ENCODE results near the gene DNAH3.
"Not testable (repeated sequence)": the region's sequence is repeated elsewhere in the genome, so short reads cannot be mapped to it uniquely, and the experiment has no call there.

Gene DNAH3, protein sequence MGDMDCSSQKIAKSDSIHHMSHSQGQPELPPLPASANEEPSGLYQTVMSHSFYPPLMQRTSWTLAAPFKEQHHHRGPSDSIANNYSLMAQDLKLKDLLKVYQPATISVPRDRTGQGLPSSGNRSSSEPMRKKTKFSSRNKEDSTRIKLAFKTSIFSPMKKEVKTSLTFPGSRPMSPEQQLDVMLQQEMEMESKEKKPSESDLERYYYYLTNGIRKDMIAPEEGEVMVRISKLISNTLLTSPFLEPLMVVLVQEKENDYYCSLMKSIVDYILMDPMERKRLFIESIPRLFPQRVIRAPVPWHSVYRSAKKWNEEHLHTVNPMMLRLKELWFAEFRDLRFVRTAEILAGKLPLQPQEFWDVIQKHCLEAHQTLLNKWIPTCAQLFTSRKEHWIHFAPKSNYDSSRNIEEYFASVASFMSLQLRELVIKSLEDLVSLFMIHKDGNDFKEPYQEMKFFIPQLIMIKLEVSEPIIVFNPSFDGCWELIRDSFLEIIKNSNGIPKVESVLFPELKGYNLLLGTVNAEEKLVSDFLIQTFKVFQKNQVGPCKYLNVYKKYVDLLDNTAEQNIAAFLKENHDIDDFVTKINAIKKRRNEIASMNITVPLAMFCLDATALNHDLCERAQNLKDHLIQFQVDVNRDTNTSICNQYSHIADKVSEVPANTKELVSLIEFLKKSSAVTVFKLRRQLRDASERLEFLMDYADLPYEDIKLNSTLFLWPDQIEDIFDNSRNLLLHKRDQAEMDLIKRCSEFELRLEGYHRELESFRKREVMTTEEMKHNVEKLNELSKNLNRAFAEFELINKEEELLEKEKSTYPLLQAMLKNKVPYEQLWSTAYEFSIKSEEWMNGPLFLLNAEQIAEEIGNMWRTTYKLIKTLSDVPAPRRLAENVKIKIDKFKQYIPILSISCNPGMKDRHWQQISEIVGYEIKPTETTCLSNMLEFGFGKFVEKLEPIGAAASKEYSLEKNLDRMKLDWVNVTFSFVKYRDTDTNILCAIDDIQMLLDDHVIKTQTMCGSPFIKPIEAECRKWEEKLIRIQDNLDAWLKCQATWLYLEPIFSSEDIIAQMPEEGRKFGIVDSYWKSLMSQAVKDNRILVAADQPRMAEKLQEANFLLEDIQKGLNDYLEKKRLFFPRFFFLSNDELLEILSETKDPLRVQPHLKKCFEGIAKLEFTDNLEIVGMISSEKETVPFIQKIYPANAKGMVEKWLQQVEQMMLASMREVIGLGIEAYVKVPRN (N-terminal part only)

DNA sequence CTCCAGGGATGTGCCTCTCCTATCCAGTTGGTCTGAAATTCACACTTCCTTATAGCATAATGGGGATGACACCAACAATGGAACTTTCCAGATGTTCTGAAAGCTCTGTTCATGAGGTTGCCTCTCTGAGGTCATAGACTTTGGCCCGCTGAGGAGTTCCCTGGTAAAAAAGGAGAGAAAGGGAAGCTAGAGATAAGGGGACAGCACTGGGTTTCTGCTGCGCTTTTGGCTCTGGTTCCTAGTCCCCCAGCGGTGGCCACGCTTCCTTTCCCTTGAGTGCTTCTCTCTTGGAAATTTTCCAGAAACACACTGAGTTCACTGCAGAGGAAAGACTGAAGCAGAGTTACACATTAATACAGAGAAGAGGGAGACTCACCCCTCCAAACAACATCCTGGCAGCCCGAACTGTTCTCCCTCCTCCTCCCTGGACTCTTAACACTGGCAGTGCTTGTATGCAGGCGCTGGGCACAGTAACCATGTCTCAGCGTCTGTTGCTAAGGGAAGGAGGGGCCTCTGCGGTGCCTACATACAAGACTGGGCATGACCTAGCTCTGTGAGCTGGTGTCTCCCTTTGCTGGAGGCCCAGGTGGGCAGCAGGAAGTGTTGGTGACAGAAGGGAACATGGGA is at the start of gene DNAH3:
Gene DNAH3 (minus strand): TSS at position 472 of the 627 bp plus-strand sequence. CDS start 527 bp downstream, outside the sequence.
- peak; percentile 86 for DNase-seq

DNA sequence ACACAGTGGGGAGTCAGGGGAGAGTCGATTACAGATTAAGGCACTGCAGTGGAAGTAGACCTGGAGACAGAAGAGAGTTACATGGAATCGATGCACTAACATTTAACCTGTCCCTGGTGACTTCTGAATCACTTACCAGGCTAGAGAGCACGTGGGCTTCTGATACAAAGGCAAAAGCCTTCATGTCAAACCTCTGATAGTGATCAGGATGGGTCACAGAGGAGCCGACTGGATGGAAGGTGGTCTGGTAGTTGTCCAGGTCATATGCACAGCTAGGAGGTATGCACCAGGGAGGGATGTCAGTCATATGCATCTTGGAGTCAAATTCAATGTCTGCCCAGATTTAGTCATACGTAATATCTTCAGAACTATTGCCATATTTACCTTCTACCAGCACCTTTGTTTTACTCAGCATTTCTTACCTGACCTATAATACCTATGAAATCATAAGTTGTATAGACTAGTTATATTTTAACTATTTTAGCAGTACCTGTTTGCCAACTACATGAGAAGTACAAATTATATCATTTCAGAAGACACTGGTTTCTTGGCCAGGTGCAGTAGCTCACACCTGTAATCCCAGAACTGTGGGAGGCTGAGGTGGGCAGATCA is 49.1 kb upstream of the DNAH3 start:
- no peak for DNase-seq

DNA sequence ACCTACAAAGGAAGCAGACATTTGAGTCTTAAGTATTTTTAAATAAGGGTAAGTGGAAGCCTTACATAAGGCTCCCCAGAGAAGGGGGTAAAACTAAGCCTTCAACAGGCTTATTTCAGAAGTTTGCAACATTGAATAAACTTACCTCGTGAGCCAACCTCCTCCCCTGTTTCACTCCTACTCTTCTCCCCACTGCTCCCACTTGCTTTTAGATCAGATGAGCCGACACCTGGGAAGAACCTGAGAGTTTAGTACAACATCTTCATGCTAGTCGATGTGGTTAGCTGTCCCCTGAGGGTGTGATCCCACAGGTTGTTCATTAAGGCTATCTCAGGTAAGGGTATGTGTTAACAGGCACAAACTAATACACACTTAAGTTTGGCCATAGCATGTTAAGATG is 47.0 kb upstream of the DNAH3 start:
- no peak for DNase-seq

DNA sequence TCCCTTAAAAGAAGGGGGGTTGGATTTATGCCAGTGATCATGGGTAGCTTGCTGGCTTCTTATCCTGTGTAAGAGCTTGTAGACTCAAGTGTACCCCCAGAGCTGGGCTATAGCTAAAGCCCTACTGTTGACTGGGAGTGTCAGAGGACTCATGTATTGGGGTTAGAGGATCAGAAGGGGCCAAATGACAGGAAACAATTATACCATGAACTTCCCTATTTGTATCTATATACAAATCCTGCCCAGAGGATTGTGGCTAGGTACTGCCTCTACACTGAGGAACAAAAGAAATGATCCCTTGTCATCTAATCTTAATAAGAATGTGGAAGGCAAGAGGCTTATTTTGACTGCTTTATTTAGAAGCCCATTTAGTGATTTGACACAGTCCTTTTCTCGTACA is 46.5 kb upstream of the DNAH3 start:
- no peak for DNase-seq

DNA sequence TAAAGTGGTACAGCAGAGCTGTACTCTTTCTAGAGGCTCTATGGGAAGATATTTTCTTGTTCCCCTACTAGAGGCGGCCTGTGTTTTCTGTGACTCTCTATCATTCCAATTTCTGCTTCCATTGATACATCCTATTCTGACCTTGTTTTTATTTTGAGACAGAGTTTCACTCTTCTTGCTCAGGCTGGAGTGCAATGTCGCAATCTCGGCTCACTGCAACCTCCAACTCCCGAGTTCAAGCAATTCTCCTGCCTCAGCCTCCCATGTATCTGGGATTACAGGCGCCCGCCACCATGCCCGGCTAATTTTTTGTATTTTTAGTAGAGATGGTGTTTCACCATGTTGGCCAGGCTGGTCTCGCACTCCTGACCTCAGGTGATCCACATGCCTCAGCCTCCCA is 44.7 kb upstream of the DNAH3 start:
- DNase-seq = not testable (repeated sequence)

DNA sequence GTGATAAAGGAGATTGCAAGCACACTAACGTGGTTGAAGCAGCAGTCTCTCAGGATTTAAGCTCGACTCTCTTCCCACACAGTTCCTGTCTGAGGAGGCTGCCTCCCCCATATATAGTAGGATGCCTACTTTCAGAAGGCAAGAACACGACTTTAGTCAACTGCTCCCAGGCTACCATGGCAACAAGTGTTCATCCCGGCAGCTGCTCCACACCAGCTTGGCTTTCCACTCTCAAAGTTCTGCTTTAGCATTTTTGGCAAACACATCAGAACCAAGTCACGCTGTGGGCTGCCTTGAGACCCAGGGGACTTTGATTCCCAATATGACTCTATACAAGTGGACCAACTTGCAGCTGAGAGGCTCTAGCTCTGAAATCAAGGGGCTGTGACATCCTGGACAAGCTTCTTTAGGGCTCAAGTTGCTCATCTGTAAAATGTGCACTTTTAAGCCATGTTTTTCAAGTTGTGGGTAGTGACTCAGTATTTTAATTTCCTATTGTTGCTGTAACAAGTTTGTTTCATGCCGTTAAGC is 44.2 kb upstream of the DNAH3 start:
- DNase-seq = no peak

DNA sequence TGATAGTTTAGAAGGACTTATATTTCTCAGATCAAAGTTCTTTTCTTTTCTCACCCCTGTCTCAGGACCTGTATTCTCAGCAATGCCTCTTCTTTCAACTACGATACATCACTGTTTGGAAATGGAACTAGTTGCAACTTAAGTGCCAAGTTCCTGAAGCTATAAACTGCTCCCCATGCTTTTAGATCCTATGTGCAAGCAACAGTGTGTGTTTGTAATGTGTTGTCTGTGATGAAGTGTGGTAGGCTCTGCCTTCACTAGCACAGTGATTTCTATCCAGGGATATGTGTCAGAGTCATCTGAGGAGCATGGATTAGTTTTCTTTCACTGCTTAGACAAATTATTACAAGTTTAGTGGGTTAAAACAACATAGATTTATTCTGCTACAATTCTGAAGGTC is 42.3 kb upstream of the DNAH3 start:
- no peak for DNase-seq

DNA sequence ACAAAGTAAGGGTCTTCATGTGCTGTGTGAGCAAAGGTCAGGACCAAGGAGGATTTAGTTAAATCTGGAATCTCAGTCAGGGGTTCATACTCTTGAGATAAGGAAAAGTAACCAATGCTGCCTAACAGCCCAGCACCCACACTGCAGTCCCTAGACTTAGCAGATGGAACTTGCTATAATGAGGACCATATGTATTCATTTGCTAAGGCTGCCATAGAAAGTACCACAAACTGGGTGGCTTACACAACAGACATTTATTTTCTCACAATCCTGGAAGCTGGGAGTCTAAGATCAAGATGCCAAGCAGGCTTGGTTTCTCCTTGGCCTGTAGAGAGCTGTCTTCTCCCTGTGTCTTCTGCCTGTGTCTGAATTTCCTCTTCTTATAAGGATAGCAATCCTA is 40.0 kb upstream of the DNAH3 start:
- no peak for DNase-seq

DNA sequence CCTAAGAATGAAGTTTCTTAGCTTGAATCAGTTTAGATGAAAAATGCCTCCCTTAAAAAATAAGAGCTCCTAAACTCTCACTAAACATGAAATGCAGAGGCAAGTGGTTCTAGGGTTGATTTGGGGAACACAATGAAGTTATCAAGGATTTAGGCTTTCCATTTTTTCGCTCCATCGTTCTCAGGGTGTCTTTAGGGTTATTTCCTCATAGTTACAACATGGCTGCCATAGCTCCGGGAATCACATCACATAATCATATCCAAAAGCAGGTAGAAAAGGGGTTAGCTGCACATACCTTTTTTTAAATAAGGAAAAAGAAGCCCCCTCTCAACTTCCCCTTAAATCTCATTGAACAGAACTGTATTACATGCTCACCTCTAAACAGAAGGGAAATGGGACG is 39.4 kb upstream of the DNAH3 start:
- DNase-seq = no peak

DNA sequence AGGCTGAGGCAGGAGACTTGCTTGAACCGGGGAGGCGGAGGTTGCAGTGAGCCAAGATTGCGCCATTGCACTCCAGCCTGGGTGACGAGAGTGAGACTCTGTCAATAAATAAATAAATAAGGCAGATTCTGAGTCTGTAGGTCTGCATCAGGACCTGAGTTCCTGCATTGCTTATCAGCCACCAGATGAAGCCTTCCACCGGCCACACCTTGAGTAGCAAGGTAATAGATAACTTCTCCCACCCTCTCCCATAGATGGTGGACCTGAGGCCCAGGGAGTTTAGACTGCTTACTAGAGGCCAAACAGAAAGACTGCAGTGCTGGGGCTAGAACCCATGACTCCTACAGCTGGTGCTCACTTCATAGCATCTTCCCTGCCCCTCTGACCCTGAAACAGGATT is 38.7 kb upstream of the DNAH3 start:
- no peak for DNase-seq

DNA sequence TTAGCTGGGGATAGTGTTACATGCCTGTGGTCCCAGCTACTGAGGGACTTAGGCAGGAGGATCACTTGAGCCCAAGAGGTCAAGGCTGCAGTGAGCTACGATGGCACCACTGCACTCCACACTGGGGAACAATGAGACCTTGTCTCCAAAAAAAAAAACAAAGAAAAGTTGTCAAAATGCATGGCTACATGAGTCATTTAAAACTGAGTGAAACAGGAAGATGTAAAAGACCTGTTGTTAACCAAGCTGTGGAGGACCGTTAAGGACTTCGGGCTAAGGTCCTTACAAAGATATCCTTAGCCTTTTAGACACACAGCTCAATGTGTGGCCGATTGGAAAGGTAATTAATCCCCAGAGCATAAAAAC is 35.7 kb upstream of the DNAH3 start:
- DNase-seq = no peak

DNA sequence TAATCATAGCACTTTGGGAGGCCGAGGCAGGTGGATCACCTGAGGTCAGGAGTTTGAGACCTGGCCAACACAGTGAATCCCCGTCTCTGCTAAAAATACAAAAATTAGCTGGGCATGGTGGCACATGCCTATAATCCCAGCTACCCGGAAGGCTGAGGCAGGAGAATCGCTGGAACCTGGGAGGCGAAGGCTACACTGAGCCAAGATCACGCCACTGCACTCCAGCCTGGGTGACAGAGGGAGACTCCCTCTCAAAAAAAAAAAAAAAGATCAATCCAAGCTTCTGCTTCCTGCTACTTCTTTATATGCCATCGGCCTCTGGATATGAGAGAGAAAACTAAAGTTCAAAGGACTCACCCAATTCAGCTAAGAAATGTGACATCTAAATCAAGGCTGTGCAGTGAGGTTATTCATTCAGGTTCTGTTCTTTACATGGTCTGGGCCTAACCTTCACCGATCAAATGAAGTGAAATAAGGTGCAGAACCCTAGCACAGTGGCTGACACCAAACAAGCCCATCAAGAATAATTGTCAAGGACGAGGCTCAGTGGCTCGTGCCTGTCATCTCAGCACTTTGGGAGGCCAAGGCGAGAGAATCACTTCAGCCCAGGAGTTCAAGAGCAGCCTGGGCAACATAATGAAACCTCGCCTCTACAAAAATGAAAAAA is 35.1 kb upstream of the DNAH3 start:
- no peak for DNase-seq

DNA sequence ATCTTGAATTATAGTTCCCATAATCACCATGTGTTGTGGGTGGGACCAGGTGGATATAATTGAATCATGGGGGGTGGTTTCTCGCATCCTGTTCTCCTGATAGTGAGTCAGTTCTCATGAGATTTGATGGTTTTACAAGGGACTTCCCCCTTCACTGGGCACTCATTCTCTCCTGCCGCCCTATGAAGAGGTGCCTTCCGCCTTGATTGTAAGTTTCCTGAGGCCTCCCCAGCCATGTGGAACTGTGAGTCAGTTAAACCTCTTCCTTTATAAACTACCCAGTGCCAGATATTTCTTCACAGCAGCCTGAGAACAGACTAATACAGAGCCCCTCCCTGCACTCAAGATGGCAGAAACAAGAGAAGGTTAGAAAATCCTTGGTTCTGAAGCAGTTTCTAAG is 34.2 kb upstream of the DNAH3 start:
- no peak for DNase-seq

DNA sequence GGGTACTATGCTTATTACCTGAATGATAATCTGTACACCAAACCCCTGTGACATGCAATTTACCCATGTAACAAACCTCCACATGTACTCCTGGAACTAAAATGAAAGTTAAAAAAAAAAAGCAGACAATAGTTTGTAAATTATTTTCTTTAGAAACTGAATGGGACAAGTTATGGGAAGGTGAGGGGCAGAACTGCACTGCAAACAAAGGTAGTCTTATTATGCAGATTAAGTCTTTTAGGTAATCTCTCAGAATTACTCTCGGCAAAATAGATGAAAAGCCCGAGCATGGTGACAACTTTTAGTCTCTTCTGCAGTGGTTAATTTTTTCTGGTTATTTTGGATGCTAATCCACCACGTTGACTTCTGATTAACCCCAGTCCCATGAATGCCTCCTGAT is 33.3 kb upstream of the DNAH3 start:
- no peak for DNase-seq

DNA sequence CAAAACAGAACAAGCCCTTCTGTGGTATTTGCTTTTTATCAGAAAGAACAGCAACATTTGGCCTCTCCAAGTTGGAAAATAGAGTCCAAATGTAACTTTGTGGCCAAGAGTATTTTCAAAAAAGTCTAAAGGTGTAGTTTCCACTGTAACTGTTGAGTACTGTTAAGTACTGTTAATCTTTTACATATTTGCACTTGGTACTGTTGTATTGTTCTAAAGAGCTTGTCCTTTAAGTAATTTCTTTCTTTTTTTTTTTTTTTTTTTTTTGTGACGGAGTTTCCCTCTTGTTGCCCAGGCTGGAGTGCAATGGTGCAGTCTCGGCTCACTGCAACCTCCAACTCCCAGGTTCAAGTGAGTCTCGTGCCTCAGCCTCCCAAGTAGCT is 29.3 kb upstream of the DNAH3 start:
- DNase-seq = no peak

DNA sequence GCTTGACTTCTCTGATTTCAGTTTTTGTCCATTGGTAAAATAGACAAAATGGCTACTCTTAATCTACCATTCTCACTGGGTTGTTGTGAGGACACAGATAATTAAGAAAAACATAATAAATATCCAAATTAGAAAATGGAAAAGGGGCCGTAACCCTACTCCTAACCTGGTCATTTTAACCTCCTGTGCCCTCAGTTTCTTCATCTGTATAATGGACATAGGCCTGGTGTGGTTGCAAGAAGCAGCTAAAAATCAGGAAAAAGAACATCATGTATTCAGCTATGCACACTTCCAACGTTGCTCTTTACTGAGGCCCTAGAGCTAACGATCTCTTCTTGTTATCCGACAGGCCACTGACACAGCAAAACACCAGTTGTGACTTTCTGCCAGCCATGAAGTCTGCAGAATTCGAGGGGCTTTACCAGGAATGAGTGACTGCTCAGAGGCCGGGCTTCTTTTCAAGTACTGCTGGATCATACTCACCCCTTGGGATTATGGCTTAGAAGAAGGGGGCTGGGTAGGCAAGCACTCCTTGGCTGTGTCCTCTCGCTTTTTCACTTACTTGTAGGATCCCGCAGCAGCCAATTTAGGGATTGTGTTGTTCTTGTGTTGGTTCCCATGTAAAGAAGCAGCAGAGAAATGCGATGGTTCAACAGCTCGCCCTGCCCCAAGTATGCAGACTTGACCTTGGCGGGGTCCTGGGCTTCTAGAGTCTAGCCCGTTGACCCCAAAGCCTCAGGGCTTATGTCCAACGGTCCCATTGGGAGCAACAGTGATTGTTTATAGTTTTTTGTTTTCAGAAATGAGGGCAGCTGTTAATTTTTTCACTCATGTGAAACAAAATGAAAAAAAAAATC is 28.7 kb upstream of the DNAH3 start:
- no peak for DNase-seq

DNA sequence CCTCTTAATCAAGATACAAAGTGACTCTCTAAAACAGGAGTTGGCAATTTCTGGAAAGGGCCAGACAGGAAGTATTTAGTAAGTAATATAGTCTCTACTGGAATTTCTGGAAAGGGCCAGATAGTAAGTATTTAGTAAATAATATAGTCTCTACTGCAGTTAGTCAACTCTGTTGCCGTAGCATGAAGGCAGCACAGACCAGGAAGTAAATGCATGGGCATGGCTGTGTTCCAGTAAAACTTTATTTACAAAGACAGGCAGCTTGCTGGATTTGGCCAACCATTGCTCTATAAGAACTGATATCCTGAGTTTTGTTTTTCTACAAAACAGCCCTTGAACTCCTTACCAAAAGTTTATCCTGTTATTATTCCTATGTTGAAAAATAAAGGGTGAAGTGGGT is 24.8 kb upstream of the DNAH3 start:
- DNase-seq = no peak

DNA sequence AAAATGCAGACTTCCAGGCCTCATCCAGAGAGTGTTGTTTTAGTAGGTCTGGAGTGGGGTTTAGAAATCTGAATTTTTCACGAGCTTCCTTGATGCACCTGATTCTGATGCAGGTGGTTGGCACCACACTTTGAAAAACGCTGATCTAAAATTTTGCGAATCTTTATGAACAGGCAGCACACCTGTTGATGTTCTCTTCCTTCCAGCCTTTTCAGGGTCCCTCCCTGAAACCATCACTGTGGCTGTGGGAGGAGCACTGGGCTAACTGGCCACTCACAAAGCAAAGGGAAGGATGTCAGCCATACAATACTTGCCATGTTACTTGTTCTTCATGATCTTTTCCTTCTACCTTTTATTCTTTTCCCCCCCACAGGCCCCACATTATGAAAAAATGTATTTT is 22.0 kb upstream of the DNAH3 start:
- no peak for DNase-seq

DNA sequence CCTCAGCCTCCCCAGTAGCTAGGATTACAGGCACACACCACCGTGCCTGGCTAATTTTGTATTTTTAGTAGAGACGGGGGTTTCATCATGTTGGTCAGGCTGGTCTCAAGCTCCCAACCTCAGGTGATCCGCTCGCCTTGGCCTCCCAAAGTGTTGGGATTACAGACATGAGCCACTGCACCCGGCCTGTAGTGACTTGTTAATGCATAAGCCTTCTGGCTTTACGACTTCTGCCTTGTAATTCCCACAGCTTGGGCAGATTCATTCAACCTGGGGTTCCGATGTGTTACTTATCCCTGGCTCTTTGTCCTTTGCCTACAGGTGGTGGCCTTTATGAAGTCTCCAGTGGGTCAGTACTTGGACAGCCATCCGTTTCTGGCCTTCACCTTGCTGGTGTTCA is 19.5 kb upstream of the DNAH3 start:
- DNase-seq = not testable (repeated sequence)

DNA sequence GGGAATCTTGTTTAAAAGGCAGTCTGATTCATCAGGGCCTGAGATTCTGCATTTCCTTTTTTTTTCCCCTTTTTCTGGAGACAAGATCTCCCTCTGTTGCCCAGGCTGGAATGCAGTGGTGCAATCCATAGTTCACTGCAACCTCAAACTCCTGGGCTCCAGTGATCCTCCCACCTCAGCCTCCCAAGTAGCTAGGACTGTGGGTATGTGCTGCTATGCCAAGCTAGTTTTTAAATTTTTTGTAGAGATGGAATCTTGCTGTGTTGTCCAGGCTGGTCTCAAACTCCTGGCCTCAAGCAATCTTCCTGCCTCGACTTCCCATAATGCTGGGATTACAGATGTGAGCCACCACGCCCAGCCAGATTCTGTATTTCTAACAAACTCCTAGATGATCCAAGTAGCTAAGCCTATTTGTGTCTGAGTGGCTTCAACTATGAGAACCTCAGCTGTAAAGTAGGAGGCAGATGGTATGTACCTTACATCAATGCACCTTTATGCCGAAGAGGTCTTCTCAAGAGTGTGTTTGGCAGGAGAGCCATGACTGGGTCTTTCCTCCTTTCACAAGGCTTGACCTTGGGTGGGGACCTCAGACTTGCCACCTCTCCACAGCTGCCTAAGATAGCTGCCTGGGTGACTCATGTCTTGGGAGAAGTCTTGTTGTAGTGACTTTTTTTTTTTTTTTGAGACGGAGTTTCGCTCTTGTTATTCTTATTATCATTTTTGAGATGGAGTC is 18.8 kb upstream of the DNAH3 start:
- no peak for DNase-seq

All from NCI-H1105 treated with DMSO at 0.1 percent for 48 hours (cell line).